ENCODE data around the gene DDI1. TPM values are rescaled to one million over a fixed set of nuclear protein-coding genes. Genes with fewer than 3 reads are reported as not detected.

The DDI1 gene
- not detected in 2 replicates for total RNA-seq
- long read RNA-seq, result 0 reads

DNA sequence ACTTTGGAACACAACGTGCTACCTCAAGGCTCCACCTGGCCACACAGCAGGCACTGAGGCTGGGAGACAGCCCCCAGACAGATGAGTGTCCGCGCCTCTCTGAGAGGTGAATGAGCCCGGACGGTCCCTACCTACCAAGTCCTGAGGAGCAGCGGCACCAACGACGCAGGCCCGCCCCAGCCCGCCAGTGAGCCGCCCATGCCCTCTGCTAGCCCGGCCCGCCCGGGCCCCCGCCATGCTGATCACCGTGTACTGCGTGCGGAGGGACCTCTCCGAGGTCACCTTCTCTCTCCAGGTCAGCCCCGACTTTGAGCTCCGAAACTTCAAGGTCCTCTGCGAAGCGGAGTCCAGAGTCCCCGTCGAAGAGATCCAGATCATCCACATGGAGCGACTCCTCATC, at the start of gene DDI1:
DDI1 (plus strand) TSS at position 53 of the 400 bp plus-strand sequence; CDS start at position 236, 183 bp downstream.
- Mint-ChIP-seq H3K36me3 (ENCODE audit: unreplicated experiment) (no peaks in the 10 kb centered on the region), H3K27me3 (ENCODE audit: unreplicated experiment) (no peaks in the 10 kb centered on the region), H3K4me3 (ENCODE audit: unreplicated experiment) (no peak within 1 kb of the TSS), H3K4me1 (ENCODE audit: unreplicated experiment) (peaks cover 10% of the 10 kb centered on the region), H3K27ac (ENCODE audit: unreplicated experiment) (no peak within 1 kb of the TSS), H3K9me3 (ENCODE audit: unreplicated experiment) (no peaks in the 10 kb centered on the region)
- no peak for DNase-seq (ENCODE audit: extremely low spot score, unreplicated experiment)
- TF ChIP-seq, protein P1, sequence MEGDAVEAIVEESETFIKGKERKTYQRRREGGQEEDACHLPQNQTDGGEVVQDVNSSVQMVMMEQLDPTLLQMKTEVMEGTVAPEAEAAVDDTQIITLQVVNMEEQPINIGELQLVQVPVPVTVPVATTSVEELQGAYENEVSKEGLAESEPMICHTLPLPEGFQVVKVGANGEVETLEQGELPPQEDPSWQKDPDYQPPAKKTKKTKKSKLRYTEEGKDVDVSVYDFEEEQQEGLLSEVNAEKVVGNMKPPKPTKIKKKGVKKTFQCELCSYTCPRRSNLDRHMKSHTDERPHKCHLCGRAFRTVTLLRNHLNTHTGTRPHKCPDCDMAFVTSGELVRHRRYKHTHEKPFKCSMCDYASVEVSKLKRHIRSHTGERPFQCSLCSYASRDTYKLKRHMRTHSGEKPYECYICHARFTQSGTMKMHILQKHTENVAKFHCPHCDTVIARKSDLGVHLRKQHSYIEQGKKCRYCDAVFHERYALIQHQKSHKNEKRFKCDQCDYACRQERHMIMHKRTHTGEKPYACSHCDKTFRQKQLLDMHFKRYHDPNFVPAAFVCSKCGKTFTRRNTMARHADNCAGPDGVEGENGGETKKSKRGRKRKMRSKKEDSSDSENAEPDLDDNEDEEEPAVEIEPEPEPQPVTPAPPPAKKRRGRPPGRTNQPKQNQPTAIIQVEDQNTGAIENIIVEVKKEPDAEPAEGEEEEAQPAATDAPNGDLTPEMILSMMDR (IDR thresholded peaks at IDR 0.05), result no peak

DNA sequence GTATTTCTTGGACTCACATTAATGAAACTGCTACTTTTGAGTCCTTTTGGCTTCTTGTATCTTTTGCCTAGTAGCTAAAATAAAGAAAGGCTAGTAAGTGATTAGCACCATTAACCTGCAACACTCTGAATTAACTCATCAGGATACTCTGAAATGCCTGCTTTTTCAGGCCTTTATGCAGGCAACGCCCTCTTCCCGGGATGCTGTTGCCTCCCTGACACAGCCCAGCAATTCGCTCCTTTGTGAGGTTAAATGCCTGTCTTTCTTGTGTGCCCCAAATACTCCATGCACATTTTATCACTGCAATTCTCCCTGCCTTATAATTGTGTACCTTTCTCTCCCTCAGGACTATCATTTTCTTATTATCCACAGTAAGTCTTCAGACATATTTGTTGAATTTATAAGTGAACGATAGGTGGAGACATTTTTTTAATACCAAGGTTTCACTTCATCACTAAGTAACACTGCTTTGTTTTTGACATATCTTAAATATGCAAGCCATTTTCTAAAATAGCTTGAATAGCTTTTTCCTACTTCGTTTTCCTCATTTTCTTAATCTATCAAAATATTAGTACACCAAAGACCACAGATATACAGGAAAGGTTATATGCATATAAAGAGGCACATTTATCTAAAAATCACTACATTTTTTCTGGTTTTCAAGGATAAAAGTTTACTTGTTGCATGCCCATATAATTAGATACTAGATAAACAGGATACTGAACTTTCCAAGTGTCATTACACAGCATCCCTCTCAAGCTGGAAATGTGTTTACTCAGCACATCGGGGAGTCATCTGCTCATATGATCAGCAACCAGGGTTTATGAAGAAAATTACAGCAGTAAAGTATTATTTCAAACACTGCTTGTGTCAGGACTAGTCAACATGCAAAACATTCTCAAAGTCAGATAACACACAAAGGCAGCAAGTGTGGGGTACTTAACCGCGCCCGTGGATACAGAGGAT, 48.5 kb upstream of the DDI1 start:
- H3K4me3 Mint-ChIP-seq (ENCODE audit: unreplicated experiment), result no peak overlapping the region
- no peak for DNase-seq (ENCODE audit: extremely low spot score, unreplicated experiment)
- H3K27ac Mint-ChIP-seq (ENCODE audit: unreplicated experiment), result no peak overlapping the region
- no peaks in the 10 kb centered on the region for H3K36me3 Mint-ChIP-seq (ENCODE audit: unreplicated experiment)
- no peaks in the 10 kb centered on the region for H3K27me3 Mint-ChIP-seq (ENCODE audit: unreplicated experiment)
- TF ChIP-seq, protein P1 (IDR thresholded peaks at IDR 0.05), result no peak
- H3K4me1 Mint-ChIP-seq (ENCODE audit: unreplicated experiment), result peaks cover 6% of the 10 kb centered on the region
- H3K9me3 Mint-ChIP-seq (ENCODE audit: unreplicated experiment), result peaks cover 6% of the 10 kb centered on the region

DNA sequence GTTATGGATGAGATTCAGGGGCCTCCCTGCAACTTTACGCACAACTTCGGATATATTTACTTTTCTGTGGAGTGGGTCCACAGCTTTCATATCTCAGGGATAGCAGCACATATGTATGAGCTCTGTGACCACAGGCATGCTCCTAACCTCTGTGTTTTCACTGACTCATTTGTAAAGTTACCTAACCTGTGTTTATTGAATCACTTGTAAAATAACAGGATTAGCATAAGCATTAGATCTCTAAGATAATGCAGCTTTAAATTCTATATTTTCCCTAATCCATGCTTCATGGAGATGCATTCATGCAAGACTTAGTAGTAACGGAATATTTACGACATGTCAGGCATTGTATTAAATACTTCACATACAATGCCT, 47.9 kb upstream of the DDI1 start:
- TF ChIP-seq, protein P1 (IDR thresholded peaks at IDR 0.05), result no peak
- Mint-ChIP-seq H3K4me3 (ENCODE audit: unreplicated experiment) (no peak overlapping the region), H3K27ac (ENCODE audit: unreplicated experiment) (no peak overlapping the region), H3K36me3 (ENCODE audit: unreplicated experiment) (no peaks in the 10 kb centered on the region), H3K9me3 (ENCODE audit: unreplicated experiment) (peaks cover 2% of the 10 kb centered on the region), H3K27me3 (ENCODE audit: unreplicated experiment) (no peaks in the 10 kb centered on the region), H3K4me1 (ENCODE audit: unreplicated experiment) (peaks cover 6% of the 10 kb centered on the region)
- no peak for DNase-seq (ENCODE audit: extremely low spot score, unreplicated experiment)

DNA sequence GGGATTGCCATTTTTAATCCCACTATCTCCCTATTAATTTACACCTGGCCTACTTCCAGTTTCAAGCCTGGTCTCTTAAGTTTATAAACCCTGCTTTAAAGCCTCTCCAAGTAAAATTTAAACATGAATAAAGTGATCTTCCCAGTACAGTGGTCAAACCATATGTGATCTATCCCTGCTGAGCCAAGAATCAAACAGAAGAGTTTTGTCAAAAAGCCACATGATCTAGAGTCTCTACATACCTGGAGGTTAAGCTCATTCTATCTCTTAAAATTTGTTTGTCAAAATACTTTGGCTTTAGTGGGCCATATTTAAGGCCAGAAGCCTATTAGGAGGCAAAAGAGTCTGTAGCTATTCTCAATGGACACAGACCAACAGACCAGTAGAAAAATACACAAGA, 42.9 kb upstream of the DDI1 start:
- Mint-ChIP-seq H3K4me1 (ENCODE audit: unreplicated experiment) (peaks cover 4% of the 10 kb centered on the region), H3K4me3 (ENCODE audit: unreplicated experiment) (no peak overlapping the region), H3K27me3 (ENCODE audit: unreplicated experiment) (no peaks in the 10 kb centered on the region), H3K36me3 (ENCODE audit: unreplicated experiment) (no peaks in the 10 kb centered on the region), H3K27ac (ENCODE audit: unreplicated experiment) (no peak overlapping the region), H3K9me3 (ENCODE audit: unreplicated experiment) (no peaks in the 10 kb centered on the region)
- DNase-seq (ENCODE audit: extremely low spot score, unreplicated experiment), result no peak
- TF ChIP-seq, protein P1 (IDR thresholded peaks at IDR 0.05), result no peak

DNA sequence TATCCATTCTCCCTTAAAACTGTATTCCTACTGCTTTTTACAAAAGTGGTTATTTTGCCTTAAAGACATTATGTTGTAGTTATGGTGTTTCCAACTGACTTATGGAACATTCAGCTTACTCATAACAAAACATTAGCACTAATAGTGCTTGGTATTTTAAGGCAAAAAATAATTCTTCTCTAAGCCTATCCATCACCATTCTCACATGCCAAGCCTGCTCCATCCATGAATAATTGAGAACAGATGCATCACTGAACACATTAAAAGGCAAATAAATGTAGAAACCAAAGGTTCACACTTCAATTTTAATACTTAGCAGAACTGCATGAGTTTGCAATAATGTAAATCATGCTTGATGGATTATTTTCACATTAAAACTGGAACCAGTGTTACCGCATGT, 42.3 kb upstream of the DDI1 start:
- Mint-ChIP-seq H3K9me3 (ENCODE audit: unreplicated experiment) (no peaks in the 10 kb centered on the region), H3K27me3 (ENCODE audit: unreplicated experiment) (no peaks in the 10 kb centered on the region), H3K27ac (ENCODE audit: unreplicated experiment) (no peak overlapping the region), H3K4me1 (ENCODE audit: unreplicated experiment) (peaks cover 4% of the 10 kb centered on the region), H3K36me3 (ENCODE audit: unreplicated experiment) (no peaks in the 10 kb centered on the region), H3K4me3 (ENCODE audit: unreplicated experiment) (no peak overlapping the region)
- TF ChIP-seq, protein P1 (IDR thresholded peaks at IDR 0.05), result no peak
- DNase-seq (ENCODE audit: extremely low spot score, unreplicated experiment), result no peak

Measured in osteocyte (in vitro differentiated cells).